Aorta (tissue), 5 donors: Measurements from ENCODE around the gene CLOCK. TPM values are rescaled to one million over a fixed set of nuclear protein-coding genes. Genes with fewer than 3 reads are reported as not detected.

Experiments used
- ATAC-seq: fragments of 200-7000 bp; cut with Tn5 transposase; one replicate; pipeline ENCODE4 v1.9.1; 2022; ENCODE audit warnings: moderate library complexity; ENCODE audit not compliant: low FRiP score
- DNase-seq, 2 donors: peaks; one replicate each; pipeline ENCODE4 v3.0.0-alpha.2; 2020
- H3K27ac ChIP-seq, 2 donors: one replicate each; pipeline ENCODE4 v1.5.1; 2013; ENCODE audit warnings: low read length in 2 of 2, mild to moderate bottlenecking in 2 of 2, moderate library complexity in 2 of 2, control low read depth in 1 of 2, inconsistent platforms in 1 of 2, low read depth in 1 of 2
- H3K27me3 ChIP-seq, 2 donors: one replicate each; pipeline ENCODE4 v1.6.1; 2013; ENCODE audit warnings: control low read depth in 1 of 2, low read length in 1 of 2, mild to moderate bottlenecking in 1 of 2, moderate library complexity in 1 of 2; ENCODE audit not compliant: insufficient read depth in 2 of 2, control insufficient read depth in 1 of 2
- H3K36me3 ChIP-seq, 2 donors: one replicate each; pipeline ENCODE4 v1.6.1; 2013; ENCODE audit warnings: control low read depth in 1 of 2, low read length in 1 of 2, mild to moderate bottlenecking in 1 of 2; ENCODE audit not compliant: insufficient read depth in 2 of 2, control insufficient read depth in 1 of 2
- H3K4me1 ChIP-seq, 2 donors: one replicate each; pipeline ENCODE4 v1.6.1; 2013; ENCODE audit warnings: low read length in 2 of 2, control low read depth in 1 of 2, mild to moderate bottlenecking in 1 of 2, moderate library complexity in 1 of 2; ENCODE audit not compliant: insufficient read depth in 2 of 2, control insufficient read depth in 1 of 2
- H3K4me3 ChIP-seq, 2 donors: one replicate each; pipeline ENCODE4 v1.5.1; 2013; ENCODE audit warnings: low read length in 2 of 2, control low read depth in 1 of 2, mild to moderate bottlenecking in 1 of 2
- H3K9me3 ChIP-seq: one replicate; pipeline ENCODE4 v1.6.1; 2013; ENCODE audit warnings: mild to moderate bottlenecking, low read length; ENCODE audit not compliant: control insufficient read depth
- WGBS, 2 donors: extraction: QIAGEN DNeasy Blood & Tissue Kit; methylation state at CpG; one replicate each; pipeline ENCODE4 v1.1.7; 2013; 5-methylcytosine and 5-hydroxymethylcytosine counted together
- intact Hi-C, 2 donors: fragments of 100-400 bp; cut with DNase I; formaldehyde crosslinking; loops; one replicate each; pipeline versions ENCODE4 v1.14.2 to v1.15.0; 2022
- polyA plus RNA-seq, 2 donors: library from polyadenylated mRNA; stranded (reverse); fragments of 200-250 nt; gene quantifications; one replicate each; pipeline ENCODE4 v1.2.3, GENCODE V29; 2013
- total RNA-seq, 2 donors: library from RNA; stranded (reverse); fragmentation: NEBNext Ultra II Directional; extraction: Animal tissue kit (Norgen Biotek cat#: 25700); gene quantifications; one replicate each; pipeline ENCODE4 v1.2.1, GENCODE V29; 2021
- donor health status: healthy with polysubstance abuse.
- donor health status: Bipolar disorder and iron deficiency.
- donor health status: DM: no; HTN: no; CAD: no.
- donor health status: DM: no; HTN: no; CAD: no.
- donor health status: DM: yes; HTN: yes; CAD: no.

Gene CLOCK
- total and polyA plus RNA-seq, 4 donors: 4.8 to 36.8 (median 19.0) TPM

- no peak for DNase-seq
- no peak overlapping the region for H3K27ac ChIP-seq
- peaks cover 0 to 3% of the 10 kb centered on the region in 2 donors for H3K4me1 ChIP-seq
- ATAC-seq: no peak
- intact Hi-C loops: no loop called here
- H3K36me3 ChIP-seq: no peaks in the 10 kb centered on the region
- no peak overlapping the region for H3K4me3 ChIP-seq
- H3K9me3 ChIP-seq: no peaks in the 10 kb centered on the region
- H3K27me3 ChIP-seq: no peaks in the 10 kb centered on the region
- WGBS, 2 donors: 81 to 86% methylated on average over 3 of the region's 3 CpGs
Measured at GRCh38 chr4:55509266-55509665, 37.4 kb downstream of the CLOCK start.

GRCh38 chr4:55507612-55508011 lies 39.1 kb downstream of the CLOCK start:
- 56 to 71% methylated on average over 1 of the region's 1 CpG for WGBS, 2 donors
- H3K9me3 ChIP-seq: no peaks in the 10 kb centered on the region
- no peaks in the 10 kb centered on the region for H3K27me3 ChIP-seq
- no peak overlapping the region for H3K4me3 ChIP-seq
- DNase-seq: no peak
- ATAC-seq: no peak
- H3K4me1 ChIP-seq: peaks cover 0 to 3% of the 10 kb centered on the region in 2 donors
- no peaks in the 10 kb centered on the region for H3K36me3 ChIP-seq
- intact Hi-C loops: no loop called here
- H3K27ac ChIP-seq: no peak overlapping the region

- Histone ChIP-seq H3K27ac (no peak overlapping the region), H3K36me3 (no peaks in the 10 kb centered on the region), H3K4me3 (no peak overlapping the region), H3K27me3 (no peaks in the 10 kb centered on the region), H3K4me1 (peaks cover 0 to 3% of the 10 kb centered on the region in 2 donors), H3K9me3 (no peaks in the 10 kb centered on the region)
- DNase-seq (no peak), ATAC-seq (no peak)
- intact Hi-C loops: no loop called here
- 91 to 92% methylated on average over 2 of the region's 2 CpGs for WGBS, 2 donors
Measured at GRCh38 chr4:55503169-55503568, 43.5 kb downstream of the CLOCK start.

GRCh38 chr4:55500072-55500471 lies 46.6 kb downstream of the CLOCK start:
- no peaks in the 10 kb centered on the region for H3K4me1 ChIP-seq
- H3K4me3 ChIP-seq: no peak overlapping the region
- H3K27me3 ChIP-seq: no peaks in the 10 kb centered on the region
- intact Hi-C loops: no loop called here
- no peak for DNase-seq
- WGBS, 2 donors: 82 to 91% methylated on average over 2 of the region's 2 CpGs
- ATAC-seq: no peak
- H3K36me3 ChIP-seq: no peaks in the 10 kb centered on the region
- H3K27ac ChIP-seq: no peak overlapping the region
- H3K9me3 ChIP-seq: no peaks in the 10 kb centered on the region

- intact Hi-C loops: no loop called here
- no peaks in the 10 kb centered on the region for H3K9me3 ChIP-seq
- 87 to 91% methylated on average over 10 of the region's 10 CpGs for WGBS, 2 donors
- H3K36me3 ChIP-seq: no peaks in the 10 kb centered on the region
- no peak overlapping the region for H3K27ac ChIP-seq
- ATAC-seq (no peak), DNase-seq (no peak)
- no peaks in the 10 kb centered on the region for H3K4me1 ChIP-seq
- no peak overlapping the region for H3K4me3 ChIP-seq
- H3K27me3 ChIP-seq: no peaks in the 10 kb centered on the region
Measured at GRCh38 chr4:55499495-55499894, 47.2 kb downstream of the CLOCK start.

GRCh38 chr4:55498051-55498450 lies 48.7 kb downstream of the CLOCK start:
- H3K36me3 ChIP-seq: peaks cover 0 to 2% of the 10 kb centered on the region in 2 donors
- ATAC-seq (no peak), DNase-seq (no peak)
- H3K27ac ChIP-seq: no peak overlapping the region
- no peaks in the 10 kb centered on the region for H3K27me3 ChIP-seq
- H3K4me1 ChIP-seq: no peaks in the 10 kb centered on the region
- no peak overlapping the region for H3K4me3 ChIP-seq
- 61 to 72% methylated on average over 3 of the region's 3 CpGs for WGBS, 2 donors
- intact Hi-C loops: no loop called here
- no peaks in the 10 kb centered on the region for H3K9me3 ChIP-seq

- Histone ChIP-seq H3K9me3 (no peaks in the 10 kb centered on the region), H3K4me3 (no peak overlapping the region), H3K27ac (no peak overlapping the region), H3K27me3 (no peaks in the 10 kb centered on the region), H3K4me1 (no peaks in the 10 kb centered on the region), H3K36me3 (peaks cover 0 to 8% of the 10 kb centered on the region in 2 donors)
- intact Hi-C loops: no loop called here
- ATAC-seq (no peak), DNase-seq (no peak)
- 68 to 75% methylated on average over 1 of the region's 1 CpG for WGBS, 2 donors
Measured at GRCh38 chr4:55491486-55491885, 55.2 kb downstream of the CLOCK start.

- no peaks in the 10 kb centered on the region for H3K4me1 ChIP-seq
- ATAC-seq (no peak), DNase-seq (no peak)
- H3K36me3 ChIP-seq: peaks cover 0 to 5% of the 10 kb centered on the region in 2 donors
- 97 to 99% methylated on average over 3 of the region's 3 CpGs for WGBS, 2 donors
- no peaks in the 10 kb centered on the region for H3K9me3 ChIP-seq
- no peak overlapping the region for H3K4me3 ChIP-seq
- no peaks in the 10 kb centered on the region for H3K27me3 ChIP-seq
- no peak overlapping the region for H3K27ac ChIP-seq
- intact Hi-C loops: no loop called here
Measured at GRCh38 chr4:55488716-55489115, 58.0 kb downstream of the CLOCK start.

GRCh38 chr4:55485821-55486220 lies 60.9 kb downstream of the CLOCK start:
- no peaks in the 10 kb centered on the region for H3K4me1 ChIP-seq
- 95 to 96% methylated on average over 1 of the region's 1 CpG for WGBS, 2 donors
- H3K27me3 ChIP-seq: no peaks in the 10 kb centered on the region
- ATAC-seq: no peak
- DNase-seq: no peak
- H3K27ac ChIP-seq: no peak overlapping the region
- intact Hi-C loops: no loop called here
- H3K9me3 ChIP-seq: no peaks in the 10 kb centered on the region
- peaks cover 0 to 5% of the 10 kb centered on the region in 2 donors for H3K36me3 ChIP-seq
- no peak overlapping the region for H3K4me3 ChIP-seq
